ENCODE data around the gene MYO10.

MYO10 gene

DNA sequence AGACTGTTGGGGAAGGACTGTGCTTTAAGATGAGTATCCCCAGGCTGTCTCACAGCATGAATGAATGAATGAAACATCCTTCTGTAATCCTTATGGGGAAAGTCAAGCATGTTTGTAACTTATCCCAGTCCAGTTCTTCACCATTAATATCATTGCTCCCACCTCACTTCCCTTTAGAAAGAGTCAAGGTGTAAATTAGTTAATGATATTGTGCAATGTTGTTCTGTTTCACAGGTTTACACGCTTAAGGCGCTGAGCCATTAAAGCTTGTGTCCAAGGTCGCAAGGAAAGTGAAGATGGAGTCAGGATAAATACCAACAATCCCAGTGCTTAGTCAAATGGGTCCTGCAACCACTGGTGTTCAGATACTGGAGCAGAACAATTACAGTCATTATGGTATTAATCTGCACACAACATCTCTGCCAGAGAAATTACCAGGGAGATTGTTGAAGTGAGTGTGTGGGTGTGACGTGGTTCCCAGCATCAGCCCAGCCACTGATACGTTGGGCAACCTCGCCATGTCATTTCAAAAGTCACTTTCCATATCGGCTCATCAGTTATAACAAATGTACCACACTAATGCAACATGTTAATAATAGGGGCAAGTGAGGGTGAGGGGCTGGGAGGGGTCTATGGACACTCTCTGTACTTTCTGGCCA, 1.5 kb upstream of the MYO10 start:
- DNase-seq = peak; percentile 15

DNA sequence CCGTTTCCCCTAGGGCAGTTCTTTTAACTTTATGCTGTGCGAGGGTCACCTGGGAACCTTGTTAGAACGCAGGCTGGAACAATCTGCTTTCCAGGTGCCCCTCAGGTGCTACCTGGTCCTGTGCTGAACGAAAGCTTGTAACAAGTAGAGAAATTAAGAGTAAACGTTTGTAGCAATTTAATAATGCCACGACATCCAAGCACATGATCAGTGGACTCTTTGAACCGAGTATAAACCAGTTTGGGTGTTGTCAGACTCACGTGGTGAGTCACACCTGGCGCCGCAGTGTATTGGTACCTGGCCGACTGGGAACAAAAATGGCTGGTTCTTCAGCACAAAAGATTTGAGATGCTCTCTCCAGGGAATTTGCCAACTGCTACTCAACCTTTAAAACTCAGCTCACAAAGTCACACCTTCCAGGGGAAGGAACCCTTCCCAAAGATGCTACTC, 926 bp upstream of the MYO10 start:
- no peak for DNase-seq

- peak; percentile 21 for DNase-seq
Measured at GRCh38 chr5:16935231-16936149, 598 bp downstream of the MYO10 start.

GRCh38 chr5:16934677-16935153, 1.4 kb downstream of the MYO10 start:
- no peak for DNase-seq

DNA sequence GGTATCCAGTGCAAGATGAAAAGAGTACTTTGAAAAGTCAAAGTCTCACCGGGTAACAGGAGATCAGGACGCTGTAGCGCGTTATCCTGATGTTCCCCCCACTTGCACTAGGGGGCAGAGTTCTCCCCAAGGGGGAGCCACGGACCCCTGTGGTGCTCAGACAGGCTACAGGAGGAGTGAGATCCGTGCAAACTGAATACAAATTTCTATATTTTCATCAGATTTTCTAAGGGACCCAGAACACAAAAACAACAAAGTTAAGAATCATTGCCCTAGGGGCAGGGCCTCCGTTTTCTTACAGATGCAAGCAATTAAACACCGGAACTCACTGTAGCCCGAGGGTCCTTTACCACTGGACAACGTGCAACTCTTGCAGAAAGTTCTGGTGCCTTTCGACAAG, 2.0 kb downstream of the MYO10 start:
- peak; percentile 63 for DNase-seq

DNA sequence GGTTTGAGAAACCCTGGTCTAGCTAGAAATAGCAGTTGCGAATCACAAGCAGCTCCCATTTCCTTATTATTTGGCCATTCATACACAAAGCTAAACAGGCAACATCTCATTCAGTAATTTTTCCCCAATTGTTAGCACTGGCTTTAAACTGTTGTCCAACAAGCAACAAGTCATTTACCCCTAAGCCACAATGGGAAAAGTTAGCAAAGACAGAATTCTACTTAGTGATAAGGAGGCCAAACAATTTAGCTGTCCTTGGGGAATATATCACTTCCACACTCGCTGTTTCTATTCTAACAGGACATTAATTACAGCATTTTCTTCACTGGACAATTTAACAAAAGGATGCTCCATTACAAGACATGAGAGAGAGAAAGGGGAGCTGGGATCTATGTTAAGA, 2.8 kb downstream of the MYO10 start:
- no peak for DNase-seq

- no peak for DNase-seq
Measured at GRCh38 chr5:16932401-16932800, 3.7 kb downstream of the MYO10 start.

DNA sequence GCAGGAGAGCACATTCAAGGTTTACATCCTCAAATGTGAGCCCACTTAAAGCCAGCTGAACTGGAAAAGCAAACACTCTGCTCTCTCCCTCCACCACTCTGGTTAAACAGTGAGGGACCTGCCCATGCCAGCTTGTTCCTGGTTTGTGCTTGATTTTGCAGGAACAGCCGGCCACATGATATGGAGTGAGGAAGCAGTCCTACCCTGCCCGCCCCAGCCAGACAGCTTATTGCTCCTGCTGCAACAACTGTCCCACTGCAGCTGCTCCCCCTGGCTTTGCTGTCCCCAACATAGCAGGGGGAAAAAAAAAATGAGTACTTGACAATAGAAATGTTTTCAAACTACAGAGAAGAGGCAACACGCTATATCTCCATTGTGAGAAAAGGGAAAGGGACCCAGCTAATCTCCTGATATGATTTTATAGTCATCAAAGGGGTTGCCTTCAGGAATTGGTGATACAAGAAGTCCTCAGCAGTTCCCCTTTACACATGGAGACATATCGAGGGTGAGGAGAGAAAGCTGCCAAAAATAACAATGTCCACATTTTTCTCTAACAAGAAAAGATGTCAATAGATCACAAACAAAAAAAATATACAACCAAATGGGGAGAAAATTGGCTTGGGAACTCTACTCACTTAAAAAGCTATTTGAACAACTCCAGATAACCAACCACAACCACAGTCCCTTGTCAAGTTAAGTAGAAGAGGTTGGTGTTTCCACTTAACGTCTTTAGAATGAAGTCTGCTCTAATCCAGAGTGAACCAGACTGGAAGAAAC, 4.6 kb downstream of the MYO10 start:
- DNase-seq = no peak

- DNase-seq = no peak
Measured at GRCh38 chr5:16930496-16930895, 5.6 kb downstream of the MYO10 start.

DNA sequence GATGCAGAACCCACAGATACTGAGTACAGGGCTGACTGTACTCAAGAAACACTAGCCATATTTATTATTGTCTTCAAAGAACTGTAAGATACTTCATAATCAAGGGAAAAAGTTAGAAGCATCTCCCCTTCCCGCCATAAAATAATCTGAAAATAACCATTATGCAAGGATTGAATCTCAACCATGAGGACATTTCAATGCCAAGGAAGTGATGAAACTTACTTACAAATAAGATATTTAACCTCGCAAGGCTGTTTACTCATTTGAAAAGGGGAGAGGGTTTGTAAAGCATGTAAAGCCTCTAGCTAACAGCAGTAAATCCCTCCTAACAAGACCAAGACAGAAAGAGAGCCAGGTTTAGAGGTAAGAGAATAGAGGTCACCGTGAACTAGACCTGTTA, 6.3 kb downstream of the MYO10 start:
- no peak for DNase-seq

DNA sequence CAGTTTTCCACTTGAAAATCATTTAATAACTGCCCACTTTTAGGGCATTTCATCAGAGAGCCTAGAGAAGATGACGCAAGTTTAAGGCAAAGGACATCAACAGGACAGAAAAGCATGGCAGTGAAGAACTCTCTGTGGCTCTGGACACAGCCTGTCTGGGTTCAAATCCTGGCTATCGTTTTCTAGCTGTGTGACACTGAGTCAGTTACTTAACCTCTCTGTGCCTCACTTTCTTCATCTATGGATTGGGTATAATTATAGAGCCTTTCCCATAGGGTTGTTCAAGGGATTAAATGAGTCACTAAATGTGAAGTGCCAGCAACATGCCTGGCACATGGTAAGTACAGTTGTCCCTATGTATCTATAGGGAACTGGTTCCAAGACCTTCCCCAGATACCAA, 6.7 kb downstream of the MYO10 start:
- DNase-seq = no peak

DNA sequence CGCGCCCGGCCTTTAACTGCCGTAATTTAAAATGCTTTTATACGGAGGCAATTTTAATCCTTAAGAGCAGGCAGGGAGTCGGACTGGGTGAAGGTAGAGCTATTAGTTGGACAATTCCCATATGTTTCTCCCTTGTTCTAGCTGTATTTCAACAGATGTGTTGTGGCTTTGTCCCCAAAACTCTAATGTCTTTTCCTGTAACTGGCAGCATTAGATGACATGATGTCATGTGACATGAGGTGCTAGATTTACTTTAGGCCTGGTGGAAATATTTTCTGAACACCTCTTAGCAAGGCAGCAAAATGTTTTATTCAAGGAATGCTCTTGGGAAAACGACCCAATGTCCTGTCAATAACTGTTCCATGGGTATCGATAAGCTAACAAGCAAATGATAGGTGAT, 8.5 kb downstream of the MYO10 start:
- no peak for DNase-seq

- DNase-seq = no peak
Measured at GRCh38 chr5:16926417-16926816, 9.7 kb downstream of the MYO10 start.

DNA sequence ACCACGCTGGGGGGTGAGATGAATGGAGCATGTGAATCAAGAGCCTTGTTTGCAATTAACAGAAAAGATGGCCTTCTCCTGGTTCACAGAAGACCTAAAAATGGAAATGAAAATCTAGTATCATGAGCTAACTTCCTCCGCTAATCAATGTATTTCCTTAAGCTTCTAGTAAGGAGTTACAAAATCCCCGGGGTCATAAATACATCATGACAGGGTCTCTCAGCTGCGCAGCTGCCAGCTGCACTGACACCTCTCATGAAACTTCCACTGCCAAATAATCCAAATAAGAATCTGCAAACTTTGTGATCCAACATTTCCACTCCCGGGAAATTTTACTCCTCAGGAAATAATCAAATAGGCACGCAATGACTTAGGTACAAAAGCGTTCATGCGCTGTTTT, 11.9 kb downstream of the MYO10 start:
- DNase-seq = no peak

- no peak for DNase-seq
Measured at GRCh38 chr5:16922430-16922829, 13.7 kb downstream of the MYO10 start.

DNA sequence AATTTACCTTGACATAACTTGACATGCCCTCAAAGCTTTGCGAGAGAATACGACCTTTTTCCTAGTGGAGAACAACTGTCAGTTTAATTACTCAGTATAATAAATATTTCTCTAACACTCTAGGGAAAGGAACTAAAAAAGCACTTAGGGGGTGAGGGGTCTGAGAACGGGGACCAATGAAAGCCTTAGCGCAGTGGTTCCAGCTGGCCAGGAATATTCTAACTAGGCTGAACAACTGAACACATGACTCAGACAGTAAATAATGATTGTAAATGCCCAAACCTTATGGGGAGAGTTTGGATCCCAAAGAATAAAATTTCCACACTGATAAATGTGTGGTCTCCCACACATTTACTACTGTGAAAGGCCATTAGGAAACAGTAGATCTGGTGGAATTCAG, 14.9 kb downstream of the MYO10 start:
- DNase-seq = no peak

DNA sequence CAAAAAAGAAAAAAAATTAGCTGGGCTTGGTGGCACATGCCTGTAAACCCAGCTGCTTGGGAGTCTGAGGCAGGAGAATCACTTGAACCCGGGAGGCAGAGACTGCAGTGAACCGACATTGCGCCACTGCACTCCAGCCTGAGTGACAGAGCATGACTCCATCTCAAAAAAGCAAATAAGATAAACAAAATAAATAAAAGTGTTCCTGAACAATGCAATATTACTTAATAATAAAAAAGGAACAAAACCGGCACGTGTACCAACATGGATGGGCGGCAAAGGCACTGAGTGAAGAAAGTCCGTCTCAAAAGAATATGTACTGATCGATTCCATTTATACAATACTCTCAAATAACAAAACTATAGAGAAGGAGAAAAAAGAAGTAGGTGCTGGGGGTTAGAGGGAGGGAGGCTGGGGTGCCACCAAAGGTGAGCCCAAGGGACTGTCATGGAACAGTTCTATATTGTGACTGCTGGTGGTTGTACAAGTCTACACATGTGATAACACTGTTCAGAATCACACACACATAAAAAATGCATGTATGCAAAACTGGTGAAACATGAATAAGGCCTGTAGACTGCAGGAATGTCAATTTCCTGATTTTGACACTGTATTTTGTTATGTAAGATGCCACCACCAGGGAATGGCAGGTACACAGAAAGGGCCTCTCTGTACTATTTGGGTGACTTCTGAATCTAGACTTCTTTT, 15.8 kb downstream of the MYO10 start:
- no peak for DNase-seq

- DNase-seq = no peak
Measured at GRCh38 chr5:16918891-16919671, 17.0 kb downstream of the MYO10 start.

DNA sequence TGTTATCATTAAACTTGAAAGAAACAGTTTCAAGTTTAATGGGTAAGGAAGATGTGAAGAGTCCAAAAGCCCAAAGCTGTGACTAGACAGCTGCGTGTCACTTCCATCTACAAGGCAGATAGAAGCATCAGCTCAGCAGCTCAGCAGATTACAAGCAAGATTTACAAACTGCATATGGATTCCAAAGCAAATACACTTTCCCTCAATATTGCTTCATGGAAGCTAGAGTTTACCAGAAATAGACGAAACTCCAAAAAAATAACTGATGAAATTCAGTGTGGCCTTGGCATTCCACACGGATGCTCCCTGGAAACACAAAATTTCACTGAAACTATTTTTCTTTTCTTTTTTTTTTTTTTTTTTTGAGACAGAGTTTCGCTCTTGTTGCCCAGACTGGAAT, 17.9 kb downstream of the MYO10 start:
- no peak for DNase-seq

DNA sequence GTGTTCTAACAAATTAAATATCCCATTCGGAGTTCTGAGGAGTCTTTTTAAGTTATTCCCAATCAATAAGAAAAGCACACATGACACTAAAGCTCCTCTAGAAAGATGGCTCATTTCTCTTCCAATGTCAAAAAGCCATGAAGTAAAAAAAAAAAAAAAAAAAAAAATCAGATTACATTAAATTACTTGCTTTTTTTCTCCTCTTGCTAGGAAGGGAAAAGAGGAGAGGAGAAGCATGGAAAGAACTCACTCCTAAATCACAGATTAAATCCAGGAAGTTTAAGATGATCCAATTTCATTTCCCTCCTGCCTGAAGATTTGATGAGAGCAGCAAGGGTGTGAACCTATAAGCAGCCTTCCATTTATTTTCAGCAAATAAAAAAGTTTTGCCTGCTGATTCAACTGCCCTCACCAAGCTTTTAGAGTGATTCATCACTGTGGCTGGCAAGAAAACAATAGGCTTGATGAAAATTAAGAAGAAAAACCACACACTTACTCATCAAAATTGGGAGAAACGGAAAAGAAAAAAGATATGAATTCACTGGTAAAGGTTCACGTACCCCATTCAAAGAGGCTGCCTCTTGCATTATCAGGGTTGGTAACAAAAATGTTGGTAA, 19.7 kb downstream of the MYO10 start:
- DNase-seq = no peak

GRCh38 chr5:16914584-16914983, 21.5 kb downstream of the MYO10 start:
- no peak for DNase-seq

DNA sequence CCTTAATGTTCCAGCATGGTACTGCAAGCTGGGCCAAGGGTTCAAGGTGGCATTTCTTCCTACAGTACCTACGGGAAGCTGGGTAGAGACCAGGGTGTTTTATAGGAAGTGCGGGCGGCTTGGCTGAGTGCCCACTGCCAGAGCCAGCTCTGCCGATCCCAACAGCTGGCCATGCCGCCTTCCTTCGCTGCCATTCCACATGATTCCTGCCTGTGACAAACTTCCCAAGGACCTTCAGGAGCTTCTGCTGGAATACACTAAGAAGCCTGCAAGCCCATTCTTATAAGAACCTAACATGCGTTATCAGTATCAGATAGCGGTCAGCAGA, 22.0 kb downstream of the MYO10 start:
- no peak for DNase-seq
